GM18507 (cell line): ENCODE results near the gene TMEM178B.
"Not testable (repeated sequence)": the region's sequence is repeated elsewhere in the genome, so short reads cannot be mapped to it uniquely, and the experiment has no call there.

Experiments used
- DNase-seq: peaks from one replicate; pipeline ENCODE4 v3.0.0; 2011; ENCODE audit warnings: low read depth; ENCODE audit not compliant: insufficient read length; ENCODE audit errors: extremely low spot score
- FAIRE-seq: peaks from 2 replicates; lab custom pipeline; 2011; peaks lifted over from hg19 to GRCh38; lab: Jason Lieb, UNC

Gene TMEM178B

DNA sequence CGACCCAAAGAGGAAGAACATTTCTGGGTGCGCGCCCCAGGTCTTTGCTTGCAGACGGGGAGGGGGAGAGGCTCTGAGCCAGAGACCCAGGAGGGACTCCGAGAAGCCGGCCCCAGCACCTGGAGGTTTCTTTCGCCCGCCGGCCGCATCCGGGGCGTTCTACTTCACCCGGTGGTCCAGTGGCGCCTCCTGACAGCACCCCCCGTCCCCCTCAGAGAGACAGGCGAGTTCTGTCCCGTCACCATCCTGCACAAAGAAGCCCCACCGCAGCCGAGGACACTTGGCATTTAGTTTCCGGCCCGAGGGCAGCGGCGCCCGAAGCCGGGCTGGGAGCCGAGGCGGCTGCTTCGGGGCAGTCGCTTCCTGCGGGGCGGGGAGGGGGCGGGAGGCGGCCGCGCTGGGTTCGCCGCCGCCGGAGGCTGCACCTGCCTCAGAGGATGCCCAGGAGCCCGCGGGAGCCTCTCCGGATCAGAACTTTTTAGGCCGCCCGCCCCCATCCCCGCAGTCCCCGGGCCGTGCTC lies at the start of gene TMEM178B:
Gene TMEM178B (plus strand): TSS at position 424 of the 521 bp plus-strand sequence.
- DNase-seq (no peak), FAIRE-seq (no peak)

DNA sequence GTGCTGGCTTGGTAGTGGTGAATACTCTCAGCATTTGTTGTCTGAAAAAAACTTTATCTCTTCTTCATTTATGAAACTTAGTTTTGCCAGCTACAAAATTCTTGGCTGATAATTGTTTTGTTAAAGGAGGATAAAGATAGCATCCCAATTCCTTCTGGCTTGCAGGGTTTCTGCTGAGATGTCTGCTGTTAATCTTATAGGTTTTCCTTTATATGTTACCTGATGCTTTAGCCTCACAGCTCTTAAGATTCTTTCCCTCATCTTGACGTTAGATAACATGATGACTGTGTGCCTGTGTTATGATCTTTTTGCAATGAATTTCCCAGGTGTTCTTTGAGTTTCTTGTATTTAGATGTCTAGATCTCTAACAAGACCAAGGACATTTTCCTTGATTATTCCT lies 49.2 kb upstream of the TMEM178B start:
- FAIRE-seq = no peak

DNA sequence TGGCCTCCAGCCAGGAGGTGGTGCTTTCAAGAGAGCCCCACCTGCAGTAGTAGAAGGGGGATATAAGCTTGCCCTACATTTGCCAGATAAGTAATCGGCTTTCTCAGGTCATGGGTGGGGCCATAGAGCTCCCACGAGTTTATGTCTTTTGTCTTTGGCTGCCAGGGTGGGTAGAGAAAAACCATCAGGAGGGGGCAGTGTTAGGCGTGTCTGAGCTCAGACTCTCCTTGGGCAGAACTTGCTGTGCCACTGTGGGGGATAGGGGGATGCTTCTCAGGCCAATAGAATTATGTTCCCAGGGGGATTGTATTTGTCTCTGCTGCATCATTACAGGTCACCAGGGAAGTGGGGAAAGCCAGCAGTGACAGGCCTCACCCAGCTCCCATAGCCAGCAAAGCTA lies 46.8 kb upstream of the TMEM178B start:
- no peak for FAIRE-seq
- DNase-seq = no peak

More for the DNA sequence above, 49.2 kb upstream of the TMEM178B start:
- DNase-seq = no peak

DNA sequence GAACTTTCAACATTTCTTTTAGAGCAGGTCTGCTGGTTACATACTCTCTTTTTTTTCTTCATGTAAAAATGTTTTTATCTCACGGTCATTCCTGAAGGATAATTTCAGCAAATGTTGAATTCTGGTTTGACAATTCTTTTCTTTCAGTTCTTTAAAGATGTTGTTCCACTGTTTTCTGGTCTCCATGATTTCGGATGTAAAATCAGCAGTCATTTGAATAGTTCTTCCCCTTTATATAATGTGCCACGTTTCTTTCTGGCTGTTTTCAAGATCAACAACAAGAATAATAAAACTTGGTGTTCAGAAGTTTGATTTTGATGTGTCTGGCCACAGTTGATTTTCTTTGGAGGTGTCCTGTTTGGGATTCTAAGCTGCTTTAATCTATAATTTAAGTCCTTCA lies 45.1 kb upstream of the TMEM178B start:
- FAIRE-seq (no peak), DNase-seq (no peak)

DNA sequence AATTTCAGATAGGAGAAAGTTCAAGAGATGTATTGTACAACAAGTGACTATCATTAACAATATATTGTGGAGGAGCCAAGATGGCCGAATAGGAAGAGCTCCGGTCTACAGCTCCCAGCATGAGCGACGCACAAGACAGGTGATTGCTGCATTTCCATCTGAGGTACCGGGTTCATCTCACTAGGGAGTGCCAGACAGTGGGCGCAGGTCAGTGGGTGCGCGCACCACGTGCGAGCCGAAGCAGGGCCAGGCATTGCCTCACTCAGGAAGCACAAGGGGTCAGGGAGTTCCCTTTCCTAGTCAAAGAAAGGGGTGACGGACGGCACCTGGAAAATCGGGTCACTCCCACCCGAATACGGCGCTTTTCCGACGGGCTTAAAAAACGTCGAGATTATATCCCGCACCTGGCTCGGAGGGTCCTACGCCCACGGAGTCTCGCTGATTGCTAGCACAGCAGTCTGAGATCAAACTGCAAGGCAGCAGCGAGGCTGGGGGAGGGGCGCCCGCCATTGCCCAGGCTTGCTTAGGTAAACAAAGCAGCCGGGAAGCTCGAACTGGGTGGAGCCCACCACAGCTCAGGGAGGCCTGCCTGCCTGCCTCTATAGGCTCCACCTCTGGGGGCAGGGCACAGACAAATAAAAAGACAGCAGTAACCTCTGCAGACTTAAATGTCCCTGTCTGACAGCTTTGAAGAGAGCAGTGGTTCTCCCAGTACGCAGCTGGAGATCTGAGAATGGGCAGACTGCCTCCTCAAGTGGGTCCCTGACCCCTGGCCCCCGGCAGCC lies 41.1 kb upstream of the TMEM178B start:
- DNase-seq, FAIRE-seq: not testable (repeated sequence)

DNA sequence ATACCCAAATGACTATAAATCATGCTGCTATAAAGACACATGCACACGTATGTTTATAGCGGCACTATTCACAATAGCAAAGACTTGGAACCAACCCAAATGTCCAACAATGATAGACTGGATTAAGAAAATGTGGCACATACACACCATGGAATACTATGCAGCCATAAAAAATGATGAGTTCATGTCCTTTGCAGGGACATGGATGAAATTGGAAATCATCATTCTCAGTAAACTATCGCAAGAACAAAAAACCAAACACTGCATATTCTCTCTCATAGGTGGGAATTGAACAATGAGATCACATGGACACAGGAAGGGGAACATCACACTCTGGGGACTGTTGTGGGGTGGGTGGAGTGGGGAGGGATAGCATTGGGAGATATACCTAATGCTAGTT lies 35.8 kb upstream of the TMEM178B start:
- not testable (repeated sequence) for DNase-seq, FAIRE-seq

DNA sequence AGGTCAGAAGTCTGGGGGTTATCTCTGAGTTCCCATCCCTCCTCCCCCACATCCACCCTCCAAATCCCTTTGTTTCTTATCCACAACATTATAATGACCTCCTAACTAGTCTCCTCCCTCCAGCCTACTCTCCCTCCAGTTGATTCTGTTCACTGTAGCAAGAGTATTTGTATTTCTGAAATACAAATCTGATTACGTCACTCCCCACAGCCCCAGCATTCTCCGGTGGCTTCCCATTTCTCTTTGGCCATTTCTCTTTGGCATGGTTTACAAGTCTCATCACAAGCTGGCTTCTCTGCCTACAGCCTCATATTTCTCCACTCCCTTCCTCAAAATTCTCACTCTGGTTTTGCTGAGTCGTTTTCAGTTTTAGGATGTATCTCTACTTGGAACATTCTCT lies 34.5 kb upstream of the TMEM178B start:
- no peak for FAIRE-seq

DNA sequence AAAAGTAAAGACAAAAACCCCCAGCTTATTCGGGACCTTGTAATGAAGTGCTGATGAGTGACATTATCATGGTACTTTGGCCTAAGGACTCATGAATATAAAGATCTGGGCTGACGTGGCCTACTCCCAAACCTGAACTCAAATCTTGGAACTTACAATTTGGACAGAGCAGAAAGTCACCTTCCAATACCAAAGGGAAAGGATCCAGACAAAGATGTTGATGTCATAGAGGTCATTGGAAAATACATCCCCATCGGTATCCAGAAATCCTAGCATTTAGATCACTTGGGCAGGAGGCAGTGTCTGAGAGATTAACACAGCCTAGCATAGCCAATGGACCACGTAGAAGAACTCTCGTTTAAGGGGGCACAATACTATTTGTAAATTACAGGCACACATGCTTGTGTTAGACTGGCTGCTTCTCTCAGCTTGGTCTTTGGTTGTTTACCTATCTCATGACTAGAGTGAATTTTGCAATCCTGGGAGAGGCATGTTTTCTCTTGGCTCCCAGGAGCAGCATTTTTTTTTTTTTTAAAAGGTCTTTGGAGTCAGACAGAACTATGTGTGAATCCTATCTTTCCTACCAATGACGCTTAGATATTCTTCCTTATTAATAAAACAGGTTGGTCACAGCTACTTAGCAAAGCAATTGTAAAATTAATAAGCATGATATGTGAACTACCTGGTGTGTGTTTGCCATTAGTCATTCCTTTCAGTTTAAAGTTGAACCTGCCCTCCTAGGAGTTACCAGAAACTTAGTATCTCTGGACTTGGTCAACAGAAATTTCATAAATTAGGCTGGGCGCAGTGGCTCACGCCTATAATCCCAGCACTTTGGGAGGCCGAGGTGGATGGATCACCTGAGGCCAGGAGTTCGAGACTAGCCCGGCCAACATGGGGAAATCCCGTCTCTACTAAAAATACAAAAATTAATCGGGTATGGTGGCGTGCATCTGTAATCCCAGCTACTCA lies 31.4 kb upstream of the TMEM178B start:
- FAIRE-seq = no peak
- no peak for DNase-seq

More for the DNA sequence above, 34.5 kb upstream of the TMEM178B start:
- no peak for DNase-seq

DNA sequence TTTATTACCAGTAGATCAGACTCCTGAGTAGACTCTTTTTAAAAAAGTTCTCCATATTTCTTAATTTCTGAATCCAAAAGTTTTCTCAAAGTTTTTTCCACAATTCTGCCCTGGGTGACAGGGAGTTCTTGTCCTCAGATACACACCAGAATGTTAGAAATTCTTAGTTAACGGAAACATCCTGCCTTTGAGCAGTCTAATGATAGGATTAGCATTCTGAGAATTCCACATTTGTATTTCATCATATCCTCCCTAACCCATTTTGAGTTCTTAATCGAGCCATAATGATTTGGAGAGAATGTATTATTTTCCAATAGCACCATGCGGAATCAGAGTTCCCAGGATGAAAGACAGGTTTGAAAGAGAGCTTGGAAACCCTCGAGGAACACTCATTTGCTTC lies 30.2 kb upstream of the TMEM178B start:
- DNase-seq = no peak
- no peak for FAIRE-seq

DNA sequence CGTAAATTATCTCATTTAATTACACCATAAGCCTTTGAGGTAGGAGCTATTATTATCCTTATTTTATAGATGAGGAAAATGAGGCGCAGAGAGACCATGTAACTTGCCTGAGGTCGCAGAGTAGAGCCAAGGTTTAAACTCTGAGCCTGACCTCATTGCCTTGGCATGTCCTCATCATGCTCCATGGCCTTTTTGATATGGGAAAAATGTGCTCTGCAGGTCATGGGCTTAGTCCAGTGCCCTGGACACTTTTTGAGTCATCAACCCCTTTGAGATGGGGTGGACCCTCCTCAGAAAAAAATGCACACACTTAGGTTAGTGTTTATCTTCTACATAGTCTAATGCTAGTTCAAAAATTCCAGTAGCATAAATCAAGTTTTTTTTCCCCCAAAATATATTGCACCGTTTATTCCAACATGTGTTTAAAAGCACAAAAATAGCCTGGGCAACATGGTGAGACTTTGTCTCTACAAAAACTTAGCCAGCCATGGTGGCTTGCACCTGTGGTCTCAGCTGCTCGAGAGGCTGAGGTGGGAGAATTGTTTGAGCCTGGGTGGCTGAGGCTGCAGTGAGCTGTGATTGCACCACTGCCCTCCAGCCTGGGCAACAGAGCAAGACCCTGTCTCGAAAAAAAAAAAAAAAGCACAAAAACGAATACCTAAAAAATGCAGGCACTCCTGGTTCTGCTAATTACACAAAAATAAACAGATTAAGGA lies 28.6 kb upstream of the TMEM178B start:
- DNase-seq (no peak), FAIRE-seq (no peak)

DNA sequence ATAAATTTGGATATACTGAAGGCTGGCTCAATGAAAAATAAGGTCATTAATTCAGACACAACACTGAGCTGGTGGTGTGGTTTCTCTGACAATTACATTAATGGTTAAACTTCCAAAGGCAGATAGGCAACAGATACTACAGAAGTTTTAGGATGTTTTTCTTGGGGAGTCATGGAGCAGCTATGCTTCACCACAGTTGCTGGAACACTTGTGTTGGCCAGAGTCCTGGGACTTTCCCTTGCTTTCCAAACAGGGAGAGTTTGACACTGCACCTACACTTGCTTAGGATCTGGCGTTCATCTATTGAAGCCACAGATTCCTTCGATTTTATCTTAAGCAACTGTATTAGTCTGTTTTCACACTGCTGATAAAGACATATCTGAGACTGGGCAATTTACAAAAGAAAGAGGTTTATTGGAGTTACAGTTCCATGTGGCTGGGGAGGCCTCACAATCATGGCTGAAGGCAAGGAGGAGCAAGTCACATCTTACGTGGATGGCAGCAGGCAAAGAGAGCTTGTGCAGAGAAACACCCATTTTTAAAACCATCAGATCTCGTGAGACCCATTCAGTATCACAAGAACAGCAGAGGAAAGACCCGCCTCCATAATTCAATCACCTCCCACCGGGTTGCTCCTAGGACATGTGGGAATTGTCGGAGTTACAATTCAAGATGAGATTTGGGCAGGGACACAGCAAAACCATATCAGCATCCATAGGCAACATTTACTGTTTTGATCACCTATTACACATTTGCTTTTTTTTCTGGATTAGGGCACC lies 27.8 kb upstream of the TMEM178B start:
- no peak for FAIRE-seq
- no peak for DNase-seq

DNA sequence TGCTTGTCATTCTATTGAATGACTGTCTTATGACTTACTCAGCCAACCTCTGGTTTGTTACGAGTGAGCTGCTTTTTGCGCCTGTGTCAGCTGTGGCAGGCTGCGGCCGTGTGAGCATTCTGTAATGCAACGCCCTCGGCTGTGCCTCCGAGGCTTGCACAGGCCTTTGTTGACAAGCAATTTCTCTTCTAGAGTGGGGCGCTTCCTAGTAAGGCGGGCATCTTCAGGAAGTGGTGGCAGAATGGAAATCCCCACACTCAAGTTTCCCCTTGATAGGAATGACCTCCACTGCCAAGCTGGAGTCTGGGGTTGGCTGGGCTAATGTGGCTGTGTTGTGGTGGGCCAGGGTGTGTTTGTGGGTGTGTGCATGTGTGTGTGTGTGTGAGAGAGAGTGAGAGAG lies 20.2 kb upstream of the TMEM178B start:
- DNase-seq (no peak), FAIRE-seq (no peak)

DNA sequence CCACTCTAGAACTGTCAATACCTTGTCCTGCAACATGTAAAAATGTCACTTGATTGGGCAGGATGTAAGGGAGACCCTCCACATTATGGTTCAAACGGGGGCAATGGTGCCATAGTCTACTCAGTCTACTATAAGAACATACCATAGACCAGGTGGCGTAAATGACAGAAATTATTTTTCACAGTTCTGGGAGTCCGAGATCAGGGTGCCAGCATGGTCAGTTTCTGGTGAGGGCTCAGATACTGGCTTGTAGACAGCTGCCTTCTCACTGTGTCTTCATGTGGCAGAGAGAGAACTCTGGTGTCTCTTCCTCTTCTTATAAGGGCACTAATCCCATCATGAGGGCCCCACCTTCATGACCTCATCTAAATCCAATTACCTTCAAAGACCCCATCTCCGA lies 18.7 kb upstream of the TMEM178B start:
- no peak for FAIRE-seq

DNA sequence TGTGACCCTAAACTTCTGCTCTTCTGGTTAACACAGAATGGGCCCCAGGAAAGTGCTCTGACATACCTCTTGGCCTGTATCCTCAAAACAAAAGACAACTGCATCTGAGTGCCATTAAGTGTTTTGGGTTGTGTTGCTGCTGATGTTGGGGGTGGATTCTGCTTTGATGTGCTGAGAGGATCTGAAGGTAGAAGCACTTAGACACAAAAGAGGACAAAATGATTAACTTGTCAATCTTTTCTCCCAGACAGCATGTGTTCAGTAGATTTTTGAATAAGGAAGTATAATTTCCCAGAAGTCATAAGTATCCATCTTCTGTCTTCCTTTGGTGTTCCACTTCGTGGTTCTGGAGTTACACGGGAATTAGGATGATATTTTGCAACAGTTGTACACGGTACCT lies 16.1 kb upstream of the TMEM178B start:
- no peak for FAIRE-seq
- no peak for DNase-seq

More for the DNA sequence above, 18.7 kb upstream of the TMEM178B start:
- DNase-seq = no peak

DNA sequence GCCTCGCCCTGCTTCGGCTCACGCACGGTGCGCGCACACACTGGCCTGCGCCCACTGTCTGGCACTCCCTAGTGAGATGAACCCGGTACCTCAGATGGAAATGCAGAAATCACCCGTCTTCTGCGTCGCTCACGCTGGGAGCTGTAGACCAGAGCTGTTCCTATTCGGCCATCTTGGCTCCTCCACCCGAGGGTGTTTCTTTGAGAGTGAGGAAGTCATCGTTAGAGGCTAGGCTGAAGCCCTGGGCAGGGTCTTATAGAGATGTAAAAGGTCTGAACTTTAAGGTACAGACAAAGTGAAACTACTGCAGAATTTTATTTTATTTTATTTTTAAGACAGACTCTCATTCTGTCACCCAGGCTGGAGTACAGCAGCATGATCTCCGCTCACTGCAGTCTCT lies 6.0 kb upstream of the TMEM178B start:
- FAIRE-seq, DNase-seq: not testable (repeated sequence)

DNA sequence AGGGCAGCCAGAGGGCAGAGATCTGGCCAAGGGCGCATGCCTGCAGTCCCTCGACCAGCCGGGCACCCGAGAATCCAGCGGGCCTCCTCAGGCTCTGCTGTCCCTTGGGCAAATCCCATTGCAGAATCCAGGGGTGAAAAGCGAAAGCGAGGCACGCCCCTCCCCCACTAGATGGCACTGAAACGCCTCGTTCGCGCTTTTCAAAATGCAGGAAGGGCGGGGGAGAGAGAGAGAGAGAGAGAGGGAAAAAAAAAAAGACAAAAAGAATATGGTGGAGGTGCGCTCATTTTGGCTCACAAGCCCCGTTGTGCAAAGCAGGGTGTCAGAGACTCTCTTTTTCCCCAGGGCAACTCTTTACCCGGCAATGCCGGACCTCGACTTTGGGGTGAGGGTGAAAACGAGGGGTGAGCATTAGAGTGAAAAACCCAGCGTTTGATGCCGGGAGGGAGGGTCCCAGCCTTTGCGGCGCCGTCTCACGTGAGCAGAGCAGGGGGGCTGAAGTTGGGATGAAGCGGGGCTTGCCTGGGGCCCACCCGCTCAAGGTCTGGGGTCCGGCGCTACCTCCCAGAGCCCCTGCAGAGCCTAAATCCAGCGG lies 2.5 kb upstream of the TMEM178B start:
- FAIRE-seq (no peak), DNase-seq (no peak)

DNA sequence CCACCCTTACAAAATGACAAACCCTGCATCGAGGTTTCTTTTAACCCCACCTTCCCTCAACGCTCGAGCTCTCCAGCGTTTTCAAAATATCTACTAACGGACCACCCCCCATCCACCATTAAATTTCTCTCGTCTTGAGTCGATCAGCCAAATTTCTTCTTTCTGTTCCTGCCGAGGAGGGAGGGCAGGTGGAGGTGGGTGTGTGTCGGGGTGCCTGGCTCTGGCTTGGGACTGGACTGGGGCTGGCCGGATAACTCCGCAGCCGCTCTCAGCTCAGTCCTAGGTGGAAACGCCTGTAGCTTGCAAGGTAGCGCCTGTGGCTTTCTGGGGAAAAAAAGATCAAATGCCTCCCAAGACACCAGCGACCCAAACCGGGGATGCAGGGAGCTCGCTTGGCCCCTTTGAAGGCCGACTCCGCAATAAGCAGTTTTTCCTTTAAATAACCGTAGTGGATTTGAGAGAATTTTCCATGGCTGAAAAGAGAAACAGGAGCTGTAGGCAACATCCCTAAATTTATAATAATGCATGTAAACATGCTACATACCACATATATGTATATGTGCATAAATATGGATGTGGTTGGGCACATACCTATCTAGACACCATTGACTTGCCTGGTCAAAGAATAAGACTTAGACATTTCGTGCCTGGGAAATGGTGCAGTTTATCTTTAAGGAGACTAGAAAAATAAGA lies 1.9 kb upstream of the TMEM178B start:
- no peak for DNase-seq

More for the DNA sequence above, 1.9 kb upstream of the TMEM178B start:
- no peak for FAIRE-seq
